ENCODE data around the gene IL17REL. TPM values are rescaled to one million over a fixed set of nuclear protein-coding genes. Genes with fewer than 3 reads are reported as not detected.

IL17REL gene
- total and polyA plus RNA-seq, 2 of the 13 experiments (the other 11 are each of a cell fraction or from before 2014, with no cell fraction given) = not detected

GRCh38 chr22:50058906-50059880, 46.6 kb upstream of the IL17REL start:
- no TSS peak for BruUV-seq (replicated peaks)
- POLR2A ChIA-PET = no interaction called here
- ATAC-seq (peak; percentile 34; the same call in 2 of the 3 replicates), DNase-seq (ENCODE audit: low spot score) (peak; percentile 24), FAIRE-seq (no peak)
- Histone ChIP-seq H2AFZ (ENCODE audit: low read length) (no peak overlapping the region), H4K20me1 (ENCODE audit: insufficient read depth, low read length) (no peaks in the 10 kb centered on the region), H3K27ac (ENCODE audit: extremely low read length, insufficient read depth, low read length) (no peak overlapping the region), H3K9ac (ENCODE audit: insufficient read depth, low read depth, low read length) (no peak overlapping the region), H3K36me3 (replicated peaks in 1 of 2; ENCODE audit: control insufficient read depth in 1 of 2, insufficient read depth in 2 of 2, low read length in 2 of 2) (no peaks in the 10 kb centered on the region), H3K4me2 (ENCODE audit: low read depth, low read length) (no peak overlapping the region), H3K27me3 (ENCODE audit: control insufficient read depth in 1 of 2, insufficient read depth in 2 of 2, low read length in 2 of 2) (peaks cover 4 to 29% of the 10 kb centered on the region in 2 experiments), H3K4me1 (ENCODE audit: insufficient read depth, low read length) (peaks cover 7% of the 10 kb centered on the region; the same call in 1 of the 2 replicates), H3K79me2 (ENCODE audit: insufficient read depth, low read length) (no peaks in the 10 kb centered on the region), H3K9me3 (ENCODE audit: low read length) (no peaks in the 10 kb centered on the region), H3K4me3 (replicated peaks in 1 of 3; ENCODE audit: insufficient read depth in 1 of 3, low read depth in 2 of 3, low read length in 3 of 3) (no peak overlapping the region)
- intact Hi-C loops (cut with micrococcal nuclease; ENCODE audit: unreplicated experiment) (no loop called here), in situ Hi-C loops (cut with HindIII; ENCODE audit: extremely low pct_ligation_motif_present, low pct_unique_long_range_greater_than_20kb) (no loop called here)
- WGBS (ENCODE audit: low lambda C conversion rate) = 44% methylated on average over 20 of the region's 31 CpGs
- CTCF ChIA-PET (ENCODE audit: low intra/inter-chr PET ratio, low total read pairs) = no interaction called here
- TF ChIP-seq PHF20 (CRISPR knock-in tag; IDR thresholded peaks at IDR 0.05) (no peak), ZNF367 (CRISPR knock-in tag; IDR thresholded peaks at IDR 0.05; ENCODE audit: borderline replicate concordance) (no peak), SNAPC4 (CRISPR knock-in tag; IDR thresholded peaks at IDR 0.05) (no peak), SOX13 (IDR thresholded peaks at IDR 0.05) (no peak), SOX13 (CRISPR knock-in tag; conservative IDR thresholded peaks at IDR 0.05 in 1 of 2, IDR thresholded peaks at IDR 0.05 in 1 of 2) (no peak), REPIN1 (CRISPR knock-in tag; IDR thresholded peaks at IDR 0.05; ENCODE audit: borderline replicate concordance, low read depth) (no peak), ZNF703 (CRISPR knock-in tag; IDR thresholded peaks at IDR 0.05; ENCODE audit: borderline replicate concordance) (no peak), MAFF (IDR thresholded peaks at IDR 0.05; ENCODE audit: low read depth, low read length) (peak; percentile 43; the same call in 1 of the 2 replicates), MAFK (conservative IDR thresholded peaks at IDR 0.05 in 1 of 2, IDR thresholded peaks at IDR 0.05 in 1 of 2; ENCODE audit: low read length in 2 of 2) (peak; percentile 56 to 59; a peak in 3 of 4 replicates), ATF1 (CRISPR knock-in tag; IDR thresholded peaks at IDR 0.05) (no peak), FLYWCH1 (CRISPR knock-in tag; IDR thresholded peaks at IDR 0.05) (no peak), CEBPB (IDR thresholded peaks at IDR 0.05; ENCODE audit: borderline replicate concordance, low read depth, low read length) (no peak), ISL2 (CRISPR knock-in tag; IDR thresholded peaks at IDR 0.05) (no peak), ZNF781 (CRISPR knock-in tag; IDR thresholded peaks at IDR 0.05; ENCODE audit: borderline replicate concordance, not compliant biosample characterization) (no peak), ZIK1 (CRISPR knock-in tag; IDR thresholded peaks at IDR 0.05; ENCODE audit: borderline replicate concordance, low read depth) (no peak), CEBPG (CRISPR knock-in tag; IDR thresholded peaks at IDR 0.05) (no peak), ZNF503 (CRISPR knock-in tag; IDR thresholded peaks at IDR 0.05) (no peak)

Data from HepG2 (cell line).